NCI-H1105 (cell line): ENCODE data around the gene ATXN1.
"Not testable (repeated sequence)": the region's sequence is repeated elsewhere in the genome, so short reads cannot be mapped to it uniquely, and the experiment has no call there.

Experiments used
- DNase-seq: peaks from one replicate; lab custom pipeline; 2025; lab: John Stamatoyannopoulos, UW

The ATXN1 gene

GRCh38 chr6:16473184-16473907 lies 287.9 kb downstream of the ATXN1 start:
- no peak for DNase-seq

DNA sequence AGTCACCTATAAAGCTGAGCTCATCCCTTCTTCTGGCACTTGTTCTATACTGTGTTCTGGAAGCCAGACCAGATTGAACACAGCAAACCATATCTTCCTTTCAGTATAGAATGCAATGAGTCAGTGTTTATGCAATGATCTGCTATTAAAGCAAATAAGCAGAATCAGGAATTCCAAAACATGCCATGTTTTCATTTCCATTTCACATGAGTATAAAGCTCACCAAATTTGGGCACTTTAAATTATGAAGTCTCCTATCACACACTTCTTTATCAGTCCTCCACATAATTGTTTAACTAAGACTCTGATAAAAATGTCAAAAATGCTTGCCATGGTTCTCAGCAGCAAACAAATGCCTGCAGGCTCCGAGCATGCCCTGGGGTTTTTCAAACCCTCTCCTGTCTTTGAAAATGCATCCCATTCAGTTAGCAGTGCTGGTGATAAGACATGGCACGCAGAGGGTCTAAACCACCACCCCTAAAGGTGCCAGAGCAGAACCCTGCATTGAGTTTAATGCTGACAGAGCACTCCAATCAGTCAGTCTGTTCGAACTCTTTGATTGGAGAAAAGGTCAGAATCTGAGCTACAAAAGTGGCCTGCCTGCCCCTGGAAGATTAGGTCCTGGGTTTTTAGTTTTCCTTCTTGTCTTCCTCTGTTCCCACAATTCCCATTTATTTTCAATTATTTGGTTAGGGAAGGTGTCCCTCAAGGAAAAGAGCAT lies 288.8 kb downstream of the ATXN1 start:
- DNase-seq = no peak

- no peak for DNase-seq
Observed at GRCh38 chr6:16471910-16472297, 289.4 kb downstream of the ATXN1 start.

DNA sequence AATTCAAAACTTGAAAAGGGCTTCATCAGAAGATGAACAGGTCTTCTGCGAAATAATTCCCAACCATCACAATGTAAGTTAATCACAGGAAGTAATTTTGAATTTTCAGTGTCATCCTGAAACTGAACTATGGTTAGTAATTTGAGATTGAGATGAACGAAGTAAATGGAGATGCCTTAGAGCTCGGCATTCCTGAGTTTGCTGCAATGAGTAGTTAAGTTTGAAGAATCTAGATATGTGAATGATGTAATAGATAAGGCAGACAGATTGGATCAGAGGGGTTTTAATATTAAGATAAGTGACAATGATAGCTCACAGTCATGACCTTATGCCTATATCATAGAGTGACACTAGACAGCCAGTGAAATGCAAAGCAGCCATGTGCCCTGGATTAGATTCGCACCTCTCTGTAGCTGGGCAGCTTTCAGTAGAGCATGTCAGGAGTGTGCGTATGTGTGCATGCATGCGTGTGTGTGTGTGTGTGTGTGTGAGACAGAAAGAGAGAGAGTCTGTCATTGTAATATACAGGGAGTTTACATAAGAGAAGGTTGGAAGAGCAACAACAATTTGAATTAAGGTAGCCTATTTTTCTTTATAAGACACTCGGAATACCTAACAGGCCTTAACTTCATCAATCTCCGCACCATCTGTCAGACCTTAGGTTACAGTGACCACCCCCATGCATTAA lies 289.9 kb downstream of the ATXN1 start:
- no peak for DNase-seq

DNA sequence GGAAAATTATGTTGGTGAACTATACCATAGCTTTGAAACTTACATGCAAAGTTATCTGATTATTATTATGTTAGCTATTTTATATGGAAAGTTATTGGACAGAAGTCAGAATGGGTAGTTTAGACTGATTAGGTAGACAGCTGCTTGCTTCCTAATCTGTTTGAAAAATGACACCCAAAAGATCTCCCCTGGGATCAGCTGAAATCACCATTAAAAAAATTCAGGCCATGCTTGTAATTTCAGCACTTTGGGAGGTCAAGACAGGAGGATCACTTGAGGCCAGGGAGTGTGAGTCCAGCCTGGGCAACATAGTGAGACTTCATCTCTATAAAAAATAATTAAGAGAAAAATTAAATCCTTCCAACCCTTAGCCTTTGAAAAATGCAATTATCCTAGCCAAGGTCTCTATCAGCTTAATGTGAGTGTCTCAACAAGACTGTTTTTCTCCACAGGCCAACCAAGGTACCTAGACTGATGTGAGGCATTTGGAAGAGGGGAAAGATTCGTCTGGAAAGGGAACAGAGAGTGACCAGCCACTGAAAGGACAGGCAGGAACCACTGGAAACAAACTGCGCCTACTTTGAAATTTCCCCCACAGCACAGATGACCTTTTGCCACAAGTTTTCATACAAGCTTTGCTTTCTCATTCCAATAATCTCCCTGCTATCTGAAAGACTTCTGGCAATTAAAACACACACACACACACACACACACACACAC lies 290.6 kb downstream of the ATXN1 start:
- no peak for DNase-seq

DNA sequence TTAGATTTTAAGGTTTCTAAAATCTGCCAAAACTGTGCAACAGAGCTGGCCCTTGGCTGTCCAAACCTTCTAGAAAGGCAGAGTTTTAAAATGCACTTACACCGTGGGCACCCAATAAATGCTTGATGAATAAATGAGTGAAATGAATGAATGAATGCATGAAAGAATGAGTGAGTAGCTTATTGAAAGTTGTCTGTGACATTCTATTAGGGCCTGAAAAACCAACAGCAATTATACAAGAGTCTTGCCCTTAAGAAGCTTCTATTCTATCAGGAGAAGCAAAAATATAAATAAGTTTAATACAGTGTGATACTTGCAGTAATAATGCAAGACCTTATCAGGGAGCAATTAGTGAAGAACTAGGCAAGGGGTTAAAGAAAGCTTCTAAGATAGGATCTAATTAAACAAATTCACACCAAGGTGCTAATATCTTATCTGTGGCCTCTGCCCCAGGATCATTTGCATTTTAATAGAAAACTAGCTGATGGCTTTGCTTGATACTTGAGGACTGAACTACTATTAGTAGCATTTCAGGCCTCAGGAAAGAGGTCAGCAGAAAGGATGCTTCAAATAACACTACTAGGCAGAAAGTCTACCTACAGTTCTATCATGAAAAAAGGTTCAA lies 292.2 kb downstream of the ATXN1 start:
- DNase-seq = no peak

DNA sequence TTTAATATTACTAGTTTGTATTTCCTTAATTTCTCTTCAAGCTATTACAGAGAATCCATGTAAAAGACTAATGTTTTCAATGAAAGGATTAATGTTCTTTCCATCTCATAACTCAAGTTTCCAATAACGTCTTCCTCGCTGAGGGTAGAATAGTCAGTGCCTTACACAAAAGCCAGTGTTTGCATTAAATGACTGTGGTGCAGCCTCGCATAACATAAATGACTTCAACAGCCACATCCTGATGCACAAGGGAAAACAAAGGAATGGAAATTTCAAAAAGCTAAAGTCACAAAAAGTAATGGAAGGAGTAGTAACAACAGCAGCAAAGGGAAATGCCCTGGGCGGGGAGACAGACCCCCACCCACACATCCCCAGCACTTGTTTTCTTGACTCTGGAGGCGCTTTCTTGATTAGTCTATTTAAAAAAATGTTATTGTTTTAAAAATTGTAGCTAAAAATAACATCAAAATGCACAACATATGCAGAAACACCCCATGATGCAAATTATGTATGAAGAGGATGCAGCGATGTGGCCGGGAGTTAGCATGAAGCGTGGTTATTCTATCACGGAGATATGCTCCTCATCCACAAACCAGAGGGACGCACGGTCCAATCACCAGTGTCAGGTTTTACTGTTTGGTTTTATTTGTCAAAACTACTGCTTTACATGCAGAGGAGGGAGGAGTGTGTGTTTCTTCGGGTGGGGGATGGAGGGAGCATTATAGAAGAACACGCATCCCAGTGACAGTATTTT lies 294.3 kb downstream of the ATXN1 start:
- DNase-seq = no peak

DNA sequence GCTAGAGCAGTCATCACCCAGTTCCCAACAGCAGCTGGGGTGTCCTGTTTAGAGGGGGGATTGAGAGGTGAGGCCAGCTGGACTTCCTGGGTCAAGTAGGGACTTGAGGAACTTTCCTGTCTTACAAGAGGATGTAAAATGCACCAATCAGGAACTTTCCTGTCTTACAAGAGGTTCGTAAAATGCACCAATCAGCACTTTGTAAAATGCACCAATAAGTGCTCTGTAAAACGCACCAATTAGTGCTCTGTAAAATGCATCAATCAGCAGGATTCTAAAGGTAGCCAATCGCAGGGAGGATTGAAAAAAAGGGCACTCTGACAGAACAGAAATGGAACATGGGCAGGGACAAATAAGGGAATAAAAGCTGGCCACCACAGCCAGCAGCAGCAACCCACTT lies 297.2 kb downstream of the ATXN1 start:
- no peak for DNase-seq

GRCh38 chr6:16463246-16463645 lies 298.0 kb downstream of the ATXN1 start:
- not testable (repeated sequence) for DNase-seq

GRCh38 chr6:16461491-16461890 lies 299.8 kb downstream of the ATXN1 start:
- DNase-seq = no peak

DNA sequence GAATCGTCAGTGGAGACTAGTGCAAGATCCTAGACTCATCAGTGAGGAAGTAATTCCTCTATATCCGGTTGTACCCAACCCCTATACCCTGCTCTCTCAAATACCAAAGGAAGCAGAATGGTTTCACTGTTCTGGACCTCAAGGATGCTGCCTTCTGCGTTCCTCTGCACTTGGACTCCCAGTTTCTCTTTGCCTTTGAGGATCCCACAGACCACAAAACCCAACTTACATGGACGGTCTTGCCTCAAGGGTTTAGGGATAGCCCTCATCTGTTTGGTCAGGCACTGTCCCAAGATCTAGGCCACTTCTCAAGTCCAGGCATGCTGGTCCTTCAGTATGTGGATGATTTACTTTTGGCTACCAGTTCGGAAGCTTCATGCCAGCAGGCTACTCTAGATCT lies 301.8 kb downstream of the ATXN1 start:
- DNase-seq = not testable (repeated sequence)

DNA sequence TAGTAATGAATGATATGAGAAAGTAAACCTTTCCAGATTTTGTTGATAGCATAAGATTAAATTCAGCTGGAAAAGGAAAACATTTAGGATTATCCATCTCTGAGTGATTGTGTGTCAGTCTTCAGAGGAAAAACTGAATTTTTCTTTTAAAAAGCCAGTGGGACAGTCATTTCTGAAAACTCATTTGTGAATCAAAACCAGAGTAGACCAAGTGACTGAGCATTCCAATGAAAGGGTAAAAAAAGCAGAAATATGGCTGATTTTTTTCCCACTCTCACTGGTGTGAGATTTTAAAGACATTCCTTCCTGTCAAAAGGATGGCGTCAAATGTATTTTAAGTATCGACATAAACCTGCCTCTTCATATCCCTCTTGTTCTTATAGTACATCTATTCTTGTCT lies 308.9 kb downstream of the ATXN1 start:
- no peak for DNase-seq

- no peak for DNase-seq
Observed at GRCh38 chr6:16450821-16451220, 310.4 kb downstream of the ATXN1 start.

GRCh38 chr6:16450285-16450684 lies 311.0 kb downstream of the ATXN1 start:
- DNase-seq = no peak

DNA sequence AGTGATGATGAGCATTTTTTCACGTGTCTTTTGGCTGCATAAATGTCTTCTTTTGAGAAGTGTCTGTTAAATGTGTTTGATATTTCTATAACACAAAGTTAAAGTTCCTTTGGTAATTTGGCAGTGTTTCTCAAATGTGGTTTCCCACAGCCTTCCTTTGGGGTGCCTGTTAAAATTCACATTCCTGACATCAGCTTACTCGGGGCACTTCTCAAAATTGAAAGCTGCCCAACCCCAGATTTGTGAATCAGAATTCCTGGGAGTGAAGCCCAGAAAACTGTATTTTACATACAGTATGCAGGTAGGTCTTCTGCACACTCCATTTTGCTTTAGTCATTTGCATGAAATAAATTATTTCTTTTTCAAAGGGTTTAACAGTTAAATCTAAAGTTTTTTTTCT lies 315.0 kb downstream of the ATXN1 start:
- no peak for DNase-seq

GRCh38 chr6:16442031-16442430 lies 319.2 kb downstream of the ATXN1 start:
- DNase-seq = no peak

DNA sequence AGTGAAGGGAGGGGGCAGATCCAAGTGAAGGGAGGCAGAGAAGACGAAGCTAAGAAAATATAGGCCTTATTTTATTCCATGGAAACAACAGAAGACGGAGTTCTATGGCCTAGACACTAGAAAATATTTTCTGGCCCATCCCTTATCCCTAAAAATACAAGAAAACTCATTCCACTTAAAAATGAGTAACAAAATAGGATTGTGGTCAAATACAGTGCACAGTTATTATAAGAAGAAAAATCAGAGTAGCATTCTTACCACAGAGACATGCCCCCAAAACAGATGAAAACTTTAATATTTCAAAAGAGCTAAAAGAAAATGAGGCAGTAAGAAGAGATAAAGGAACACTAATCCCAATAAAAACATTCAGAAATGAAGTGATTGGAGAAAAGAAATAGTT lies 320.0 kb downstream of the ATXN1 start:
- DNase-seq = no peak

DNA sequence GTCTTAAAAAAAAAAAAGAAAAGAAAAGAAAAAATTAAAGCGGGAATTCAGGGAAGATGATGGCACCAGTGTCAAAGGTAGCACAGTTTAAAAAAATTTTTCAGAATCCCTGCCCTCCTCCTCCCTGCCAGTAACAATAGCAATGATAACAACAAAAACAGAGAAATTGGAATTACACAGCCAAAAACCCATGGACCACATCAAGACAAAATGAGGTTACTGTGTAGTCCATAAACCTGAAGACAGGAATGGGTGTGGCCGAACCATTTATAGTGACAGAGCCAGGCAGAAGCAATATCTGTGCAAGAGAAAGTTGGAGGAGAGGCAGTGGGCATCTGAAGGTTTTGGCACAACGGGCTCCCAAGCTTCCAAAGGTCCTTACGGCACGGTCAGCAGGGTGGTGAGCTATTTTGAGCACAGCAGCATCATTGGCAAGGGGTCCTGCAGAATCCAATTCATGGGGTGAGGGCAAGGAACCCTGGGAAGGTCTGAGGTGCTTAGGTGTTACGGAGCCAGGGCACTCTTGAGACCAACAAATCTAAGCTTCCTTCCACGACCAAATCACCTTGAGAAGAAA lies 320.5 kb downstream of the ATXN1 start:
- DNase-seq = no peak

DNA sequence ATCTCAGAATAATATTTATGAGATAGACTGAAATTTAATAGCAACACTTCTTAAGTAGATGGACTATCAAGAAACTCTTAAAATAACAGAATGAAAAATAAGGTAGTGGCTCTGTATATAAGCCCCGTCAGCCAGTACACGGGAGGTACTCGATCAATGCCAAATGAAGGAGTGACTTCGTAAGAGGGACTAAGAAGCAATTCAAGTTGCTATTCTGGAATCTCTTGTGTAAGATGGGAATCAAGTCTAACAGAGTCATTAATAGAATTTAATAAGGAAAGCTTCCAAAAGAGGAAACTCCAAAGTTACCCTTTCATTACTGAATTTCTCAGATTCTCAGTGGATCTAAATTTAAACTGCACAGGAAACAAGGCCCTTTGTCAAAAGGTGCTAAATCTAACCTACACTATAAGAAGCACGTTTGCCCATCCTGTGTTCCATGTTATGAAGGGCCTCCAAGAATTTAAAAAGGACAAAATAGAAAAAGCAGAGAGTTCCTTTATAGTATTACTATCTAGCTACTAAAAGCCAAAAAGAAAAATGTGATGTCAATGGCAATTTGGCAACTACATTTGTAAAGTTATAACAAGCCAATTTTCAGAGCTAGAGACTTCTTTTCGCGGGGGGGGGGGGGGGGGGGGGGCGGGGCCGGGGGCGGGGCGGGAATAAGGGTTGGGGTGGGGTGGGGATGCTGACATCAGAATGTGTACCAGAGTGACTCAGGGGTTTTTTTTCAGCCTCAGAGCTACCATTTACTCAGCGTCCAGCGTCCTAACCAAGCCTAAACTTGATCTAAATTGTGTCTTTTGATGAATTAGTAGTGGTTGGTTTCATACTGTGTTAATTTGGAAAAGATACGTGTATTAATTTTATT lies 322.3 kb downstream of the ATXN1 start:
- DNase-seq = no peak

DNA sequence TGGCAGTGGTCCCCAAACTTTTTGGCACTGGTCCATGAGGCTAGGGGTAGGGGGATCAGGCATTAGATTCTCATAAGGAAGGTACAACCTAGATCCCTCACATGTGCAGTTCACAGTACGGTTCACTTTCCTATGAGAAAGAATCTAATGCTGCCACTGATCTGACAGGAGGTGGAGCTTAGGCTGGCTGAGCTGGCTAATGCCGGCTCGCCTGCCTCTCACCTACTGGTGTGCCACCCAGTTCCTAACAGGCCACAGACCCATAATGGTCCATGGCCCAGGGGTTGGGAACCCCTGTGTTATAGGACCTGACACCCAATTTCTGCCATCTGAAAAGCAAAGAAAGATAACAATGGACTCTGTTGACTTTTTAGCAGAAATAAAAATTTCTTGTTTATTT lies 323.3 kb downstream of the ATXN1 start:
- no peak for DNase-seq
